Colonic mucosa (tissue), 4 donors: ENCODE measurements around the gene PGAP2. TPM values are rescaled to one million over a fixed set of nuclear protein-coding genes. Genes with fewer than 3 reads are reported as not detected.

Experiments used
- DNase-seq: peaks from one replicate; pipeline ENCODE4 v3.0.0-alpha.2; 2020
- H3K27ac ChIP-seq: fragments of 200-600 bp; one replicate; pipeline ENCODE4 v1.8.0; 2021
- H3K27me3 ChIP-seq: fragments of 200-600 bp; one replicate; pipeline ENCODE4 v1.8.0; 2021
- H3K36me3 ChIP-seq: fragments of 200-600 bp; one replicate; pipeline ENCODE4 v1.8.0; 2021
- H3K4me1 ChIP-seq: fragments of 200-600 bp; one replicate; pipeline ENCODE4 v1.8.0; 2021; ENCODE audit warnings: mild to moderate bottlenecking
- H3K4me3 ChIP-seq: fragments of 200-600 bp; one replicate; pipeline ENCODE4 v1.8.0; 2021
- H3K9ac ChIP-seq, 2 donors: one replicate each; pipeline ENCODE4 v1.7.0; 2013; ENCODE audit warnings: control low read depth in 2 of 2, low read depth in 2 of 2, low read length in 2 of 2
- H3K9me3 ChIP-seq: fragments of 200-600 bp; one replicate; pipeline ENCODE4 v1.8.0; 2021
- intact Hi-C: fragments of 100-400 bp; cut with DNase I; formaldehyde crosslinking; loops from one replicate; pipeline ENCODE4 v1.14.1; 2022
- total RNA-seq, 2 donors: library from RNA; stranded (reverse); fragmentation: NEBNext Ultra II Directional in 1 of 2; extraction: Animal tissue kit (Norgen Biotek cat#: 25700) in 1 of 2; gene quantifications; one replicate each; pipeline ENCODE4 v1.2.1, GENCODE V29; 2021
- TF ChIP-seq, protein P1 (sequence below): fragments of 200-600 bp; IDR thresholded peaks from one replicate; pipeline ENCODE4 v1.8.0; 2022; ENCODE audit warnings: antibody characterized with exemption, mild to moderate bottlenecking
- donor health status: healthy.
- donor health status: DM: no; HTN: no; CAD: no.
- donor health status: DM: no; HTN: no; CAD: no.

The PGAP2 gene
- total RNA-seq, 2 donors from 2014 or later = 21.6 to 29.6 TPM

DNA sequence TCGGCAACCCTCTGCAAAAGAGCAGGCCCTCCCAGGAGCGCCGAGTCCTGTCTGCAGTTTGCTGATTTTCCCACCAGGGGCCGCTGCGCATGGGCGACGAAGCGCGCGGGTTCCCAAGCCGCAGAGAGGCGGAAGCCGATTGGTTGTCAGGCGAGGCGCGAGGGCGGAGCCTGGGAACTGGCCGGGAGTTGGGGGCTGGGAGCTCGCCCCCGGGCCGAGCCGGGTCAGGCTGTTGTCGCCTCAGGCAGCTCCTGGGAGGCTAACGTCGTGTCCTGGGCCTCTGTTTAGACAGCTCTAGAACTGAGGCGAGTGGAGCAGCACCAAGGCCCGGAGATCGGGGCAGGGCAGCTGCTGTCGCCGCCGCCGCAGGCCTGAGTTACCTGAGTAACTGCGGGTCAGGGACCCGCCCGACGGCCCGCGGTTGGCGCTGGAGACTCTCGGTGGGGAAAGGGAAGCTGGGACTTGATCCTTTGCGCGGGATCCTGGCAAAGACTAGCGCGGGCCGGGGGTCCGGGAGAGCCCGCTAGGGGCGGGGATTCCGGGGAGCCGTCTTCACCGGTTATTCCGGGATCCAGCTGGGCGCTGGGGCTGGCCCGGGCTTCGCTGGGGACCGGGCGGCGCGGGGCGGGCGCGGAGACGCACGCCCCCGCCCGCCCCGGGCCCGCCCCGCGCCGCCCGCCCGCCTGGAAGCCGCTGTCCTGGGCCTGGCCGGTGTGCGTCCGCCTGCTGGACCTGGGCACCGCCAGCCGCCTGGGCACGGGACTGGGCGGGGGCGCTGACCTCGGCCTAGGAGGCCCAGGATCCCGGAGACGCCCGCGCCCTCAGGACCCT, 46.8 kb downstream of the PGAP2 start, which contains the start of gene STIM1:
Gene STIM1, plus strand, starts transcription at position 688 of the 831 bp plus-strand sequence. CDS start 607 bp downstream, outside the sequence.
- H3K36me3 ChIP-seq = no peaks in the 10 kb centered on the region
- no peaks in the 10 kb centered on the region for H3K9me3 ChIP-seq
- intact Hi-C loops = loop anchor here (5.0 kb wide), 1 partner anchor 102 kb away; no protein-coding TSS in a partner anchor
- no peaks in the 10 kb centered on the region for H3K27me3 ChIP-seq
- H3K27ac ChIP-seq = peak within 1 kb of the TSS; percentile 87
- H3K4me3 ChIP-seq = peak within 1 kb of the TSS; percentile 63
- H3K4me1 ChIP-seq = peaks cover 24% of the 10 kb centered on the region
- peak; percentile 98 for DNase-seq
- TF ChIP-seq, protein P1, sequence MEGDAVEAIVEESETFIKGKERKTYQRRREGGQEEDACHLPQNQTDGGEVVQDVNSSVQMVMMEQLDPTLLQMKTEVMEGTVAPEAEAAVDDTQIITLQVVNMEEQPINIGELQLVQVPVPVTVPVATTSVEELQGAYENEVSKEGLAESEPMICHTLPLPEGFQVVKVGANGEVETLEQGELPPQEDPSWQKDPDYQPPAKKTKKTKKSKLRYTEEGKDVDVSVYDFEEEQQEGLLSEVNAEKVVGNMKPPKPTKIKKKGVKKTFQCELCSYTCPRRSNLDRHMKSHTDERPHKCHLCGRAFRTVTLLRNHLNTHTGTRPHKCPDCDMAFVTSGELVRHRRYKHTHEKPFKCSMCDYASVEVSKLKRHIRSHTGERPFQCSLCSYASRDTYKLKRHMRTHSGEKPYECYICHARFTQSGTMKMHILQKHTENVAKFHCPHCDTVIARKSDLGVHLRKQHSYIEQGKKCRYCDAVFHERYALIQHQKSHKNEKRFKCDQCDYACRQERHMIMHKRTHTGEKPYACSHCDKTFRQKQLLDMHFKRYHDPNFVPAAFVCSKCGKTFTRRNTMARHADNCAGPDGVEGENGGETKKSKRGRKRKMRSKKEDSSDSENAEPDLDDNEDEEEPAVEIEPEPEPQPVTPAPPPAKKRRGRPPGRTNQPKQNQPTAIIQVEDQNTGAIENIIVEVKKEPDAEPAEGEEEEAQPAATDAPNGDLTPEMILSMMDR = peak; percentile 95
- H3K9ac ChIP-seq = peak within 1 kb of the TSS; percentile 91 to 95

DNA sequence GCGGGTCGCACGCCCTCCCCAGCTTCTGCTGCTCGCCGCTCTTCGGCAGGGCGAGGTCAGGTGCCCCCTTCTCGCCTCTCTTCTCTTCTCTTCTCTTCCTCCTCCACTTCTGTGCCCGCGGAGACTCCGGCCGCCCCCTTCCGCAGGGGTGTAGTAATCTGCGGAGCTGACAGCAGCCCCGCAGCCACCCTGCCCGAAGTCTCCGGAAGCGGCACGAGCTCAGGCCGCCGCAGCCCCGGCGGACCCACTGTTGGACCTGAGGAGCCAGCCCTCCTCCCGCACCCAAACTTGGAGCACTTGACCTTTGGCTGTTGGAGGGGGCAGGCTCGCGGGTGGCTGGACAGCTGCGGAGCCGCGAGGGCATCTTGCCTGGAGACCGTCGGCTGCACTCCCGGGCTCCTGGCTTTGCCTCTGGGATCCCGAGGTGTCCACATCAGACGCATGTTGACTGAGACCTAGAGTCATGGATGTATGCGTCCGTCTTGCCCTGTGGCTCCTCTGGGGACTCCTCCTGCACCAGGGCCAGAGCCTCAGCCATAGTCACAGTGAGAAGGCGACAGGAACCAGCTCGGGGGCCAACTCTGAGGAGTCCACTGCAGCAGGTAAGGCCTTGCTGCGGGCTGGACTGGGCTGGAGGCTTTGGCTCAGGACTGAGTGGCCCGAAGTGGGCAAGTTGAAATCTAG, 47.6 kb downstream of the PGAP2 start:
- Histone ChIP-seq H3K9me3 (no peaks in the 10 kb centered on the region), H3K27me3 (no peaks in the 10 kb centered on the region), H3K4me3 (peak overlapping the region; percentile 63), H3K9ac (peak overlapping the region; percentile 77 to 84), H3K36me3 (no peaks in the 10 kb centered on the region), H3K27ac (peak overlapping the region; percentile 87), H3K4me1 (peaks cover 24% of the 10 kb centered on the region)
- peak; percentile 56 for DNase-seq
- TF ChIP-seq, protein P1 = no peak
- intact Hi-C loops = no loop called here

DNA sequence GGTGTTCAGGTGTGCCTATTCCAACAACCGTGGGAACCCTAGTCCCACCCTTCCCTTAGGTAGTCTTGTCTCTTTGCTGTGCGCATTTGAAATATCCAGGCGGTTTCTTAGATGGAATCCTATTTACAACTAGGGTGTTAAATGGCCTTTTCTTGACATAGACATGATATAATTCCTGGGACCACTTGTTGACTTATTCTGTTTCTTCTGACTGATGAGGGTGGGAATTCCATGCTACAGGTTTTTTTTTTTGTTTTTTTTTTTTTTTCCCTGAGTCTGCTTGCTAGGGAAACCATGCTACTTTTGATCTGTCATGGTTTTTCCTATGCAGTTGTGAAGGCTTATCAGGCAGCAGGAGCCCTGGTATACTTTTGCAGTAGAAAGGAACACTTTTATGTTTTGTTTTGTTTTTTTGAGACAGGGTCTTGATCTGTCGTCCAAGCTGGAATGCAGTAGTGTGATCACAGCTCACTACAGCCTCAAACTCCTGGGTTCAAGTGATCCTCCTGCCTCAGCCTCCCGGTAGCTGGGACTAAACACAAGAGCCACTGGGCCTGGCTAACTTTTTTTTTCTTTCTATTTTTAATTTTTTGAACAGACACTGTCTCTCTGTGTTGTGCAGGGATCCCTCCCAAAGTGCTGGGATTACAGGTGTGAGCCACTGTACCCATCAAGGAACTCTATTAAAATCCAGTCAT, 48.6 kb downstream of the PGAP2 start:
- Histone ChIP-seq H3K4me3 (peak overlapping the region; percentile 63), H3K27ac (peak overlapping the region; percentile 87), H3K36me3 (no peaks in the 10 kb centered on the region), H3K4me1 (peaks cover 24% of the 10 kb centered on the region), H3K9me3 (no peaks in the 10 kb centered on the region), H3K9ac (peak overlapping the region; percentile 77 to 84), H3K27me3 (no peaks in the 10 kb centered on the region)
- DNase-seq = no peak
- intact Hi-C loops = no loop called here
- TF ChIP-seq, protein P1 = no peak

DNA sequence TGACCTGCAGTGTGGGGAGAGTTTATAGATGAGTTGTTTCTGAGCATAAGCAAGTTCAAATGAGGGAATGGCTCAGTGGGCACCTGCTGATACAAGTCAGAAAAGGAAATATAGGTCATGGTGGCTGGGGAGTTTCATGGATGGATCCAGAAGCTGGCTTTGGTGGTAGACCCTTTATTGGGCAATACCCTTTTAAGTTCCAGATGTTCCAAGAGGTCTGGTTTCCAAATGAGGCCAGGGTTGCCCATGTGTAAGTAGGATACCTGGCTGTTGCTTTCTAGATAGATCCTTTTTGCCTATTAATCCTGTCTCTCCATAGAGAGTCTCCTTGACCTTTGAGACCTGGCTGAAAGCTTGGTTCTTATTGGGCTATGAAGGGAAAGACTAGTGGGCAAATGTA, 49.3 kb downstream of the PGAP2 start:
- H3K4me3 ChIP-seq = peak overlapping the region; percentile 6
- TF ChIP-seq, protein P1 = no peak

DNA sequence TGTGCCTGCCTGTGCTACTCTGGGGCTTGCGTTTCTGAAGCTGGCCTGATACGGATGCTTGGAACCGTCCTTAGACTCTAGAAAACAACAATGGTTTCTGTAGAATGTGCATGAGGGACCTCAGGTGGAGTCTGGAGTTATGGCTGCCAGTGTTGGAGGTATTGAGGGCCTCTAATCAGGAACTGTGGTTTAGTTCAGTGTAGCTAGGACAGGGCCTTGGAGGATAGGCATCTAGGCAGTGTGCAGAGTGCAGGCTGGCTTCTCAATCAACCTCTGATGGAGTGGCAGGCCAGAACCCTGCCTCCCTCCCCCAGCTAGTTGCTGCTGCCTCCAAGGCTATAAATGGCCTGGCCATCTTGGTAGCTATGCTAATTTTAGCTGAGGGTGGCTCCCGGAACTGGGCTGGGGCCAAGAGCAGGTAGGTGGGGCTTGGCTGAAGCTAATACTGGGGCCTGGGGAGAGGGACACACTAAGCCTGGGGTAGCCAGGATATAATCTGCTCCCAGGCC, 51.1 kb downstream of the PGAP2 start:
- Histone ChIP-seq H3K36me3 (no peaks in the 10 kb centered on the region), H3K27ac (peak overlapping the region; percentile 32), H3K4me3 (no peak overlapping the region), H3K4me1 (peaks cover 19% of the 10 kb centered on the region), H3K9ac (peak overlapping the region in 1 of 2 donors; percentile 34), H3K9me3 (no peaks in the 10 kb centered on the region), H3K27me3 (no peaks in the 10 kb centered on the region)
- TF ChIP-seq, protein P1 = no peak
- peak; percentile 69 for DNase-seq
- intact Hi-C loops = no loop called here

More for the DNA sequence above, 49.3 kb downstream of the PGAP2 start:
- no peaks in the 10 kb centered on the region for H3K9me3 ChIP-seq
- H3K9ac ChIP-seq = peak overlapping the region in 1 of 2 donors; percentile 32
- H3K27me3 ChIP-seq = no peaks in the 10 kb centered on the region
- H3K4me1 ChIP-seq = peaks cover 24% of the 10 kb centered on the region
- no peak for DNase-seq
- intact Hi-C loops = no loop called here
- H3K36me3 ChIP-seq = no peaks in the 10 kb centered on the region
- no peak overlapping the region for H3K27ac ChIP-seq
